Tibial nerve (tissue), 4 donors: ENCODE results near the gene PLPPR3. TPM values are rescaled to one million over a fixed set of nuclear protein-coding genes. Genes with fewer than 3 reads are reported as not detected.

Experiments
- DNase-seq, 2 donors: peaks; one replicate each; pipeline ENCODE4 v3.0.0-alpha.2; 2019; ENCODE audit warnings: low spot score in 2 of 2
- H3K27ac ChIP-seq, 4 donors: fragments of 200-600 bp; sonication (generic) in 3 of 4; one replicate each; pipeline ENCODE4 v1.5.1; 2017 to 2019; ENCODE audit warnings: mild to moderate bottlenecking in 1 of 4
- H3K27me3 ChIP-seq, 2 donors: fragments of 200-600 bp; sonication (generic) in 1 of 2; one replicate each; pipeline versions ENCODE4 v1.5.1 to v1.6.0; 2017 to 2019
- H3K36me3 ChIP-seq, 3 donors: fragments of 200-600 bp; sonication (generic); one replicate each; pipeline ENCODE4 v1.5.1; 2018 to 2019
- H3K4me1 ChIP-seq, 4 donors: fragments of 200-600 bp; sonication (generic) in 3 of 4; one replicate each; pipeline ENCODE4 v1.5.1; 2017 to 2019
- H3K4me3 ChIP-seq, 4 donors: fragments of 200-600 bp; sonication (generic) in 3 of 4; one replicate each; pipeline ENCODE4 v1.5.1; 2017 to 2019; ENCODE audit warnings: mild to moderate bottlenecking in 1 of 4, moderate library complexity in 1 of 4
- H3K9me3 ChIP-seq, 4 donors: fragments of 200-600 bp; sonication (generic) in 3 of 4; one replicate each; pipeline ENCODE4 v1.5.1; 2017 to 2019
- CTCF ChIP-seq, 5 experiments: fragments of 200-600 bp in 3 of 5; fragments of 450-650 bp in 2 of 5; sonication (generic) in 3 of 5; IDR thresholded peaks; one replicate each; pipeline ENCODE4 v1.5.1; 2016 to 2019; ENCODE audit warnings: antibody characterized with exemption in 5 of 5, mild to moderate bottlenecking in 3 of 5, moderate library complexity in 2 of 5
- EP300 ChIP-seq, 2 donors: sonication (generic); formaldehyde crosslinking; IDR thresholded peaks; one replicate each; pipeline ENCODE4 v1.6.1; 2017; ENCODE audit warnings: antibody characterized with exemption in 2 of 2, mild to moderate bottlenecking in 1 of 2
- POLR2A ChIP-seq, 2 donors: fragments of 450-650 bp; IDR thresholded peaks; one replicate each; pipeline ENCODE4 v1.6.1; 2017; ENCODE audit warnings: antibody characterized with exemption in 2 of 2, mild to moderate bottlenecking in 2 of 2, moderate library complexity in 2 of 2
- WGBS, 2 donors: methylation state at CpG; one replicate each; pipeline ENCODE4 v1.1.5; 2018; 5-methylcytosine and 5-hydroxymethylcytosine counted together
- total RNA-seq, 4 donors: library from RNA; depleted of rRNA; stranded (reverse); fragments of >200 nt; gene quantifications; one replicate each; pipeline ENCODE4 v1.1.0, GENCODE V29; 2016

Gene PLPPR3
- total RNA-seq, 4 donors from 2014 or later, result not detected

DNA sequence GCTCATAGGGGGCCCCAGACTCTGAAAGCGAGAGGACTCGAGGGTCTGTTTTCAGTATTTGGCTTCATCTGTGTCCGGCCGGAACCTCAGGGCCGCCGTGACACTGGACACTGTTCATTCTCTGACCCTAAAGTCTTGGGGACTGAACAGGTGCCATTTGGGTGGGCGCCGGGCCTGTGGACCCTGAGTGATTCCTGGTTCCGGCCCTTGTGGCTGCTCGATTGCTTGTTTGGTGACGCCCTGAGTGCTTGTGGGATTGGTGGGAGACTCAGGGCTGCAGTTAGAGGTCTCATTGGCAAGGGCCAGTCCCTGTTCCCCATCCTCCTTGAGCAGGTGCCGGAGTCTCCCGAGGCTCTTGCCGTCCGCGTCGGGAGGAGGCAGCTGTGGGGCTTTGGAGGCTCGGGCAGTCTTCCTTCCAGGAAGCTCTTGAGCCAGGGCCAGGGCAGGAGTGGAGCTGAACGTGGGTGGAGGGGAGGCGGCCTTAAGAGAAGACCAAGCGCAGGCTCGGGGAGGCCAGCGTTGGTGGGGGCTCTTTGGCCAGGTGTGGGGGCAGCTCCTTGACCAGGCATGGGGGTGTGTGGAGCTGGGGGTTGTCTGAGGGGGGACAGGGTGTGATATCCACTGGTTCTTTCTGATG, 19.8 kb downstream of the PLPPR3 start:
- Histone ChIP-seq H3K4me3 (peak overlapping the region in 2 of 4 donors; percentile 15 to 19), H3K36me3 (peaks cover 11 to 50% (median 34%) of the 10 kb centered on the region in 3 donors), H3K27me3 (no peaks in the 10 kb centered on the region), H3K4me1 (peaks cover 9 to 71% (median 51%) of the 10 kb centered on the region in 4 donors), H3K27ac (peak overlapping the region in 3 of 4 donors; percentile 29 to 59 (median 36)), H3K9me3 (no peaks in the 10 kb centered on the region)
- WGBS, 2 donors, result 25 to 29% methylated on average over 21 to 23 of the region's 23 CpGs
- no peak for DNase-seq
- no peak for TF ChIP-seq EP300 (IDR thresholded peaks at IDR 0.05)
- TF ChIP-seq CTCF (IDR thresholded peaks at IDR 0.05), result no peak
- TF ChIP-seq POLR2A (IDR thresholded peaks at IDR 0.05), result no peak

- H3K27me3 ChIP-seq, result no peaks in the 10 kb centered on the region
- H3K36me3 ChIP-seq, result peaks cover 11 to 42% (median 27%) of the 10 kb centered on the region in 3 donors
- H3K27ac ChIP-seq, result peak overlapping the region in 3 of 4 donors; percentile 36 to 97 (median 59)
- H3K4me3 ChIP-seq, result peak overlapping the region in 3 of 4 donors; percentile 0 to 19 (median 15)
- no peak for DNase-seq
- TF ChIP-seq CTCF (IDR thresholded peaks at IDR 0.05) (no peak), EP300 (IDR thresholded peaks at IDR 0.05) (peak in 1 of 2 donors; percentile 21), POLR2A (IDR thresholded peaks at IDR 0.05) (no peak)
- WGBS, 2 donors, result 31 to 34% methylated on average over 24 to 29 of the region's 29 CpGs
- H3K4me1 ChIP-seq, result peaks cover 9 to 74% (median 54%) of the 10 kb centered on the region in 4 donors
- H3K9me3 ChIP-seq, result no peaks in the 10 kb centered on the region
Observed at GRCh38 chr19:801030-801860, 20.5 kb downstream of the PLPPR3 start.

DNA sequence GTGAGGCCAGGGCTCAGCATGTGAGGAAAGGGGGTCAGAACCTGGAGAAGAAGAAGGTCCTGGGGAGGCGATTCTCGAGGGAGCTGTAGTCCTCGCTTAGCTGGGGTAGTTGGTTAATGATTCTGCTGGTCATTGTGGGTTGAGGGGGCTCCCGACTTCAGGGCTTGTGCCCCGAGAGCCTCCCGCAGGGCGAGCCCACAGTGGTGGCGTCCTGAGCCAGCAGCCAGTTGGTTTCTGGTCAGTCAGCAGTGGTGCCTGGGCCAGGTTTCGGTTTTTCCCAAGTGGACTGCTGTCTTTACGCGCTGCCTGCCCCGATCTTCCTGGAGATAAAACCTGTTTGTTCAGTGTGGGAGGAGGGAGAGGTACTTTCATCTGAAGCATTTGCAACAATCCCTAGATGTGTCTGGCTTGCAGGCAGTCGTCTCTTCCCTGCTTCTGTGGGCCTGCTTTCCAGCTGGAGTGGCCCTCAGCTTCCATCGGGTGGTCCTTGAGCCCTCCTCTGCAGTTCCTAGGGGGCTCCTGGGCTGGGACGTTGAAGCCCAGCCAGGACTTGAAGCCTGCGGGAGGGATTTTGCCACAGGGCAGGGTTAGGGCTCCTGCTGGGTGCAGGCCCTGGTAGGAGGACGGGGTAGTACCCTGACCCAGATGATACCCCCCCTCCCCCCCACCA, 21.3 kb downstream of the PLPPR3 start:
- H3K27ac ChIP-seq, result peak overlapping the region in 2 of 4 donors; percentile 59 to 97
- H3K4me3 ChIP-seq, result peak overlapping the region in 1 of 4 donors; percentile 15
- H3K27me3 ChIP-seq, result no peaks in the 10 kb centered on the region
- peaks cover 9 to 79% (median 59%) of the 10 kb centered on the region in 4 donors for H3K4me1 ChIP-seq
- DNase-seq, result no peak
- H3K36me3 ChIP-seq, result peaks cover 6 to 35% (median 19%) of the 10 kb centered on the region in 3 donors
- no peak for TF ChIP-seq POLR2A (IDR thresholded peaks at IDR 0.05)
- TF ChIP-seq EP300 (IDR thresholded peaks at IDR 0.05), result no peak
- TF ChIP-seq CTCF (IDR thresholded peaks at IDR 0.05), result no peak
- no peaks in the 10 kb centered on the region for H3K9me3 ChIP-seq
- 39 to 47% methylated on average over 15 to 17 of the region's 17 CpGs for WGBS, 2 donors

DNA sequence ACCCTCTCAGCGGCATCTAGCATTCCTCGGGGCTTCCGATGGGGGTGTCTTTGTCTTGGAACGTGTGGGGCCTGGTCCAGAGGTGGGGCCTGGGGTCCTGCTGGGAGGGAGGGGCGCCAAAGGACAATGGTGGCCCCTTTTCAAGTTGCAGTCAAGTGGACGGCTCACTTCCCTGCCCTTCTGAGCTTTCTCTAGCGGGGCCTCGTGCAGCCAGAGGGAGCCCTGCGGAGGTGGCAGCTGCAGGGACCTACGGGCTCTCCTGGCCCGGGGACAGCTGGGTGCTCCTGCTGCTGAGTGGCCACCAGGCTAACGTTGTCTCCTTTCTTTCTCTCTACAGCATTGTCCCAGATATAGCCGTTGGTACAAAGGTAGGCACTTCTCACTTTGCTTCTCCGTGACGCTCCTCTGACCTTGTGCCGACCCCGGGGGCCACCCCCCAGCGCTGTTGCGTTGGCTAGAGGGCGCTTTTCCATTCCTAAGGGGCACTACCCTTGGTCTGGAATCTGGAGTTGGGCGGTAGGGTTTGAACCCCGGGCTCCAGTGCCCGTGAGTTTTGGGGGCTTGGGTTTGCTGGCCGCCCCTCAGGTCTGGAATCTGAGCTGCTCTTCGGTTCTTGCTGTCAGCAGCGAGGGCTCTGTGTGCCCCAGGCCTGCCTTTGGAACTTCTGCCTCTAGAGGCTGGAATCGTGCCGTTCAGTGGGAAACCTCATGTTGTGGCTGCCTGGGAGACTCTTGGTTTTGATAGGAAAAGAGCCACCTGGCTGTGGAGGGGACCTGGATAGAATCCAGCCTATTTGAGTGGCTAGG, 22.5 kb downstream of the PLPPR3 start:
- Histone ChIP-seq H3K4me3 (peak overlapping the region; percentile 91 to 96 (median 94)), H3K27ac (peak overlapping the region in 3 of 4 donors; percentile 95 to 100 (median 97)), H3K4me1 (peaks cover 9 to 76% (median 59%) of the 10 kb centered on the region in 4 donors), H3K27me3 (no peaks in the 10 kb centered on the region), H3K9me3 (no peaks in the 10 kb centered on the region), H3K36me3 (peaks cover 0 to 23% (median 7%) of the 10 kb centered on the region in 3 donors)
- TF ChIP-seq CTCF (IDR thresholded peaks at IDR 0.05) (peak in 2 of 5 experiments; percentile 12 to 14), EP300 (IDR thresholded peaks at IDR 0.05) (no peak), POLR2A (IDR thresholded peaks at IDR 0.05) (no peak)
- no peak for DNase-seq
- 4 to 11% methylated on average over 23 to 24 of the region's 28 CpGs for WGBS, 2 donors
